Stimulated activated effector memory CD8-positive, alpha-beta T cell treated with anti-CD3 and anti-CD28 coated beads, Interleukin-12 subunit alpha, Interleukin-12 subunit beta, amount 100 ng/mL, for 72 hours (primary cell): ENCODE results near the gene MST1R.

Experiments used
- ATAC-seq: fragments of 150-1000 bp; cut with Tn5 transposase; 2 replicates; pipeline ENCODE4 v1.10.0; 2021
- DNase-seq, 2 donors: peaks; one replicate each; pipeline ENCODE4 v3.0.0; 2021 to 2022; ENCODE audit warnings: low spot score in 2 of 2
- H3K27ac Mint-ChIP-seq: one replicate; pipeline ENCODE4 v1.8.0; 2022; ENCODE audit warnings: mild to moderate bottlenecking, mixed read lengths
- H3K36me3 Mint-ChIP-seq: one replicate; pipeline ENCODE4 v1.8.0; 2022; ENCODE audit warnings: mild to moderate bottlenecking, mixed read lengths
- H3K4me1 Mint-ChIP-seq: one replicate; pipeline ENCODE4 v1.8.0; 2022; ENCODE audit warnings: mixed read lengths
- H3K4me3 Mint-ChIP-seq: one replicate; pipeline ENCODE4 v1.8.0; 2022; ENCODE audit warnings: mild to moderate bottlenecking, mixed read lengths
- H3K9me3 Mint-ChIP-seq: one replicate; pipeline ENCODE4 v1.8.0; 2022; ENCODE audit warnings: mixed read lengths

MST1R gene

DNA sequence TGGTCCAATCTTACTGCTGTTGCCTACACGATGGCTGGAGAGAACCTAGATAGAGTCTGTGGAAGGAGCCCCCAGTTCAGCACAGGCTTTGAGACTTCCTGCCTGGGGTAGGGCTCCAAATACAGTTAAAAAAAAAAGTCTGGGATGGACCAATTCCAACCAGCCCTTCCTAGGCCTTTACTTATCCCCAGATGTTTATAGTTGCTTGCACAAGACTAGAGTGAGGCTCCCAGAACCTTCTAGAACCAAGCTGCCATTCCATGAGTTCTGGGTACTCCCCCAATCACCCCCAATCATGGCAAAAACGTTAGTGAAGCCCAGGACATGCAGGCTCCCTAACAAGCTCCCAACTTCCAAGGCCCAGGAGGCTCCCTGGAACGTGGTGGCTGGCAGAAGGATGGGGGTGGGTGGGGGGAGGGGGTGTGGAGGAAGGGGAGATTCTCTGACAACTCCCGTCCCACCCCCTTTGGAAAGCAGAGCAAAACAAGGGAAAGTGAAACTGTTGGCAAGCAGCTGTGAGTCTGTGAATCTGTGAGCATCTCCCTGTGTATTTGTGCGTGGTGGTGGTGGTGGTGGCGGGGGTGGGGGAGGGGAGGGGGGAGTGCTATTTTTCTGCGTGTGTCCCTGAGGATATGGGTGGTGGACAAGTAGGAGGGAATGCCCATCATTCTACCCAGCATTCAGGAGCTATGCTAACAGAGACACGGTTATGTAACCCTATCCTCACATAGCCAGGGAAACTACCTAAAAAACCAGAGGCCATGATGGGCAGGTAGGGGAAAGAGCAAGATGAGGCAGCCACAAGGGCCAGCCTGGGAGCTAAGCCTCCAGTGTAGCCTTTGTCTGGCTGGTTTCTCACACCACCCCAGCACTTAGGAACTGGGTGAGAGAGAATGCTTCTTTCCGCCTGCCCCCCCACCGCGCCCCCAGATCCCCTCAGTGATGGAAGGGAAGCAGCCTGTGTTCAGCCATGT is 2.0 kb downstream of the MST1R start:
- peaks cover 18% of the 10 kb centered on the region for H3K4me1 Mint-ChIP-seq
- DNase-seq, result no peak
- H3K27ac Mint-ChIP-seq, result no peak overlapping the region
- no peak overlapping the region for H3K4me3 Mint-ChIP-seq
- H3K36me3 Mint-ChIP-seq, result no peaks in the 10 kb centered on the region
- H3K9me3 Mint-ChIP-seq, result no peaks in the 10 kb centered on the region
- no peak for ATAC-seq

- H3K4me3 Mint-ChIP-seq, result no peak overlapping the region
- no peaks in the 10 kb centered on the region for H3K9me3 Mint-ChIP-seq
- H3K27ac Mint-ChIP-seq, result no peak overlapping the region
- ATAC-seq, result no peak
- no peaks in the 10 kb centered on the region for H3K36me3 Mint-ChIP-seq
- DNase-seq, result no peak
- H3K4me1 Mint-ChIP-seq, result peaks cover 8% of the 10 kb centered on the region
Measured at GRCh38 chr3:49900491-49901153, 3.1 kb downstream of the MST1R start.

- no peaks in the 10 kb centered on the region for H3K36me3 Mint-ChIP-seq
- H3K9me3 Mint-ChIP-seq, result no peaks in the 10 kb centered on the region
- ATAC-seq (no peak), DNase-seq (no peak)
- peaks cover 6% of the 10 kb centered on the region for H3K4me1 Mint-ChIP-seq
- H3K4me3 Mint-ChIP-seq, result no peak overlapping the region
- H3K27ac Mint-ChIP-seq, result no peak overlapping the region
Measured at GRCh38 chr3:49899815-49900214, 3.9 kb downstream of the MST1R start.

DNA sequence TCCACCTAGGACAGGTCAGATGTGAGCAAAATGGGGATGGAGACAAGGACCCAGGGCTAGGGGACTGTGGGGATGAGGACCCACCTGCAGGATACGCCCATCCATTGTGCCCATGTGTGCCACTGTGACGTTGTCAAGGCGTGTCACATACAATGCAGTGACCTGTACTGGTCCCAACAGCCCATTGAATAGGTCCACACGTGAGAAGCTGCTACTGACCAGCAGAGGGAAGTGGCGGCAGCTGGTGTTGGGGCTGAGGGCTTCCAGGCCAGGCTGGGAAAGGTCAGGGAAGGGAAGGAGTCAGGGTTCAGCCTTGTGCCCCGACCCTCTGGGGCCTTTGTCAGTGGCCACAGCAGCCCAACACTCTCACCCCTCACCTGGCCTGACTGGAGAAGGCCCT is 4.7 kb downstream of the MST1R start:
- H3K36me3 Mint-ChIP-seq, result no peaks in the 10 kb centered on the region
- H3K4me1 Mint-ChIP-seq, result peaks cover 3% of the 10 kb centered on the region
- H3K4me3 Mint-ChIP-seq, result no peak overlapping the region
- H3K27ac Mint-ChIP-seq, result no peak overlapping the region
- ATAC-seq (no peak), DNase-seq (no peak)
- no peaks in the 10 kb centered on the region for H3K9me3 Mint-ChIP-seq

- H3K27ac Mint-ChIP-seq, result no peak overlapping the region
- ATAC-seq, result no peak
- no peaks in the 10 kb centered on the region for H3K9me3 Mint-ChIP-seq
- H3K4me3 Mint-ChIP-seq, result no peak overlapping the region
- no peaks in the 10 kb centered on the region for H3K36me3 Mint-ChIP-seq
- no peak for DNase-seq
- no peaks in the 10 kb centered on the region for H3K4me1 Mint-ChIP-seq
Measured at GRCh38 chr3:49896345-49896744, 7.3 kb downstream of the MST1R start.

DNA sequence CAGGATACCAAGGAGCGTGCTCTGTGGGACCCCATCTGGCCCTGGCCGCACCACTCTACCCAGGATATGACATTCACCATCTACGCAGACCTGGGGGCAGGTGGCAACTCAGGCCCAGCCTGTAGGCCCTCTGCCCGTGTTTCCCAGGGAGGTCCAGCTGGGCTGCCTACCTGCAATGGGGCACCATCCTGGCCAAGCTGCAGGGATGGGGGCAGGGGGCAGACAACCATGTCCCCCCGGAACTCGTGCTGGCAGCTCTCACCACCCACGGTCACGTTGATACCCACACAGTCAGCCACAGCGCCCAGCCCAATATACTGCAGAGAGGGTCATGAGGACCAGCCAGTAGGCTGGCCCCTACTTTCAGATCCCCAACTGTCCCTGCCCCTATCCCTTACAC is 7.9 kb downstream of the MST1R start:
- H3K4me1 Mint-ChIP-seq, result no peaks in the 10 kb centered on the region
- ATAC-seq (no peak), DNase-seq (no peak)
- H3K4me3 Mint-ChIP-seq, result no peak overlapping the region
- no peak overlapping the region for H3K27ac Mint-ChIP-seq
- no peaks in the 10 kb centered on the region for H3K36me3 Mint-ChIP-seq
- no peaks in the 10 kb centered on the region for H3K9me3 Mint-ChIP-seq

GRCh38 chr3:49889296-49889695 is 14.4 kb downstream of the MST1R start:
- DNase-seq (no peak), ATAC-seq (no peak)
- H3K4me3 Mint-ChIP-seq, result no peak overlapping the region
- peak overlapping the region; percentile 34 for H3K27ac Mint-ChIP-seq
- H3K36me3 Mint-ChIP-seq, result no peaks in the 10 kb centered on the region
- H3K9me3 Mint-ChIP-seq, result no peaks in the 10 kb centered on the region
- peaks cover 8% of the 10 kb centered on the region for H3K4me1 Mint-ChIP-seq

- ATAC-seq (no peak), DNase-seq (no peak)
- H3K9me3 Mint-ChIP-seq, result no peaks in the 10 kb centered on the region
- H3K36me3 Mint-ChIP-seq, result no peaks in the 10 kb centered on the region
- H3K4me3 Mint-ChIP-seq, result no peak overlapping the region
- H3K4me1 Mint-ChIP-seq, result peaks cover 8% of the 10 kb centered on the region
- no peak overlapping the region for H3K27ac Mint-ChIP-seq
Measured at GRCh38 chr3:49886922-49887265, 16.8 kb downstream of the MST1R start.

DNA sequence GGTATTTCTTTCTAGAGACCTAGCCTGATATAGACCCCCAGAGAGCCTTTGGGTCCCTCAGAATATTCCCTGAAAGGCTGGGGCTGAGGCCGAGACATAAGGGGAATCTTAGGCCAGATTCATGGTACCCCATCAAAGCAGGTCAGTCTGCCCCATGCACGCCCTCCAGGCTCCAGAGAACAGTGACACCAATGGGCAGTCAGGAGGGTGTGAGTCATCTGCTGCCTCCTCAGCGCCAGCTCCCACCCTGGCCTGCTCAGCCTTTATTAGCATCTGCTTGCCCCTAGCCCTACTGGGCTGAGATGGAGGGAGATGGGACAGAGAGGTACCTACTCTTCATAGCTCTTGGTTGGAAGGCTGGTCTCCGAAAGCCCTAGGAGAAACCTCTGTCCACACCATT is 19.7 kb downstream of the MST1R start:
- no peaks in the 10 kb centered on the region for H3K9me3 Mint-ChIP-seq
- no peaks in the 10 kb centered on the region for H3K36me3 Mint-ChIP-seq
- H3K27ac Mint-ChIP-seq, result no peak overlapping the region
- ATAC-seq (no peak), DNase-seq (no peak)
- no peak overlapping the region for H3K4me3 Mint-ChIP-seq
- no peaks in the 10 kb centered on the region for H3K4me1 Mint-ChIP-seq

- no peak for DNase-seq
- Mint-ChIP-seq H3K4me3 (no peak overlapping the region), H3K9me3 (no peaks in the 10 kb centered on the region), H3K27ac (peak overlapping the region; percentile 13), H3K4me1 (no peaks in the 10 kb centered on the region), H3K36me3 (no peaks in the 10 kb centered on the region)
- ATAC-seq, result no peak
Measured at GRCh38 chr3:49882166-49882565, 21.5 kb downstream of the MST1R start.

DNA sequence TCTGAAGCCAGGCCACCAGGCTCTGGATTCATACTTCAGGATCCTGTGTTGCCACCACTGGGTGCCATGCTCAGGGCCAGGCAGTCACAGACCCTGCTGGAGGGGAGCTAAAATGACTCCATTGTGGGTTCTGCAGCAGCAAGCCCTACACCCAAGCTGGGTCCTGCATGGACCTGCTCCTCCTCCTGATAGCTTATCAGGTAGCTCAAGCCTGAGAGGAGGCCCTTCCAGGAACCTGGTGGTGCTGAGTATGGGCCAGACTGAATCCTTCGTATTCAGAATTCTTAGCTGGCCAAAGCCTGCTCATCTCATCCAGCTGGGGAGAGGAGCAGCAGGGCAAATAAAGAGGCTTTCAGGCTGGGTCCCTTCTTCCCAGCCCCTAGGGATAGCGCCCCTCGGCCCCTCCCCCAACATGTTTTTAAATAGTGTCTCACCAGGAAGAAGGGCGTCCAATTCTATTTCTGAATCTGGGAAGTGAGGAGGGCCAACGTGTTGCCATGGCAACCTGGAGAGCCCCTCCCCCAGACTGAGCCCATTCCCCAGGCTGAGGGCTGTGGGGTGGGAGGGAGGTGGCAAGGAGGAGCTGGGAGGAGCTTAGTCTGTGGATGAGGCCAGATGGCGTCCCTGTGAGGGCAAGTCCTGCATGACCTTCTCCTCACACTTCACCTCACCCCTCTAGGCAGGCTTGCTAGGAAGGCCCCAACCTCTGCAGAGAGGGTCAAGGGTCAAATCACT is 22.9 kb downstream of the MST1R start:
- no peak overlapping the region for H3K27ac Mint-ChIP-seq
- H3K36me3 Mint-ChIP-seq, result no peaks in the 10 kb centered on the region
- DNase-seq (no peak), ATAC-seq (no peak)
- no peaks in the 10 kb centered on the region for H3K4me1 Mint-ChIP-seq
- H3K4me3 Mint-ChIP-seq, result no peak overlapping the region
- no peaks in the 10 kb centered on the region for H3K9me3 Mint-ChIP-seq

DNA sequence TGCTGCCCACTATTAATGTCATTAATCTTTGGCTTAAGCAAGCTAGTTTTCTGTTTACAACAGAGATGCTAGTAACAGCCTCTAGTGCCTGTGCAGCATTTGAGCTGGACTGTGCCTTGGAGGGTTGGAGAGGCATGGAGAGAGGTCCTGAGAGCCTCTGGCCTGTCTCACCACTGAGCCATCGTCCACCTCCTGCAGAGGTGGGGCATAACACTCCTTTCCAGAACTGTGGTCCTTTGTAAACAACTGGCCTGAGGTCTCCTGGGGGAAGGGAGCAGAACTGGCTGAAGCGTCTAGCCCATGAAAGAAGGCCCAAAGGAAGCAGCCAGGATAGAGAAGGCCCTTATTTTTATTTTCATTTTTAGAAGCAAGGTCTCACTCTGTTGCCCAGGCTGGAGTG is 24.0 kb downstream of the MST1R start:
- Mint-ChIP-seq H3K4me3 (no peak overlapping the region), H3K27ac (no peak overlapping the region), H3K36me3 (no peaks in the 10 kb centered on the region), H3K4me1 (no peaks in the 10 kb centered on the region), H3K9me3 (no peaks in the 10 kb centered on the region)
- no peak for DNase-seq
- ATAC-seq, result no peak

DNA sequence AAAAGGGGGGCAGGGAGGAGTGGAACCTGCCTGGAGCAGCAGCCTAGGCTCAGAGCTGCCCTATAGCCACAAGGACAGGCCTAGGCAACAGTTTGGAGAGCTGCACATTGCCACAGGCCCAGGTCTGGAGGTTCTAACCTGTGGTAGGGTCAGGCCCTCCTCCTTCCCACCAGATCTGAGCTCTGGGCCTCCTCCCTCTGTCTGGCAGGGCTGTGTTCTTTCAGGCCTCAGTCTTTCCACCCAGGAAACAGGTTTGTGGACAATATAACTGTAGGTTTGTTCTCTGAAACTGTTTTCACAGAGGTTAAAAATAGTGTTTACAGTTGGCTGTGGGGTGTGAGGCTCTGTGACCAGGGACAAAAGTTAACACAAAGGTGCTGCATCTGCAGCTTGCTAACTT is 25.0 kb downstream of the MST1R start:
- no peaks in the 10 kb centered on the region for H3K9me3 Mint-ChIP-seq
- H3K36me3 Mint-ChIP-seq, result no peaks in the 10 kb centered on the region
- no peak for ATAC-seq
- no peak overlapping the region for H3K27ac Mint-ChIP-seq
- H3K4me3 Mint-ChIP-seq, result no peak overlapping the region
- no peaks in the 10 kb centered on the region for H3K4me1 Mint-ChIP-seq
- DNase-seq, result no peak

DNA sequence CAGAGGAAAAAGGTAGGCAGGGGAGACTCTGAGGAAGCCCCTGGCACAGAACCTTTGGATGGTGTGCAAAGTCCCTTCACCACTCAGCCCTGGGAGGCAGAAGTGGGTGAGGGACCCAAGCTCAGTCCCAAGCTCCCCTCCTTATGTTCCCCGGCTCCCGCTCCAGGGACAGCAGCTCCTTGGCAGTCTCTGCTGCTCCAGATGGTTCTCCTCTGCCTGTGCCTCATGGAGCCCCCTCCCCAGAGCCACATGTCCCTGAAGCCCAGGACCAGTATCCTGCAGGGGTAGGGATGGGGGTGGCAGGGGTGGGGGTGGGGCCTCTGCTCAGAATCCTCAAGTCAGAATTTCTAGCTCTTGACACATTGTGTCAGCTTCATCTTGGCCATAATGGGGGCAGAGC is 26.0 kb downstream of the MST1R start:
- no peaks in the 10 kb centered on the region for H3K4me1 Mint-ChIP-seq

GRCh38 chr3:49876567-49876966 is 27.1 kb downstream of the MST1R start:
- no peak for ATAC-seq
- Mint-ChIP-seq H3K36me3 (no peaks in the 10 kb centered on the region), H3K27ac (no peak overlapping the region)

More for the DNA sequence above, 26.0 kb downstream of the MST1R start:
- Mint-ChIP-seq H3K4me3 (no peak overlapping the region), H3K9me3 (no peaks in the 10 kb centered on the region), H3K36me3 (no peaks in the 10 kb centered on the region), H3K27ac (no peak overlapping the region)
- DNase-seq (no peak), ATAC-seq (no peak)

More at GRCh38 chr3:49876567-49876966, 27.1 kb downstream of the MST1R start:
- Mint-ChIP-seq H3K9me3 (no peaks in the 10 kb centered on the region), H3K4me1 (no peaks in the 10 kb centered on the region), H3K4me3 (no peak overlapping the region)
- no peak for DNase-seq
